Mesodermal cell (in vitro differentiated cells): ENCODE data around the gene KCND3. TPM values are rescaled to one million over a fixed set of nuclear protein-coding genes. Genes with fewer than 3 reads are reported as not detected.
A peak's percentile ranks its signal among the peaks of the same experiment; 100 is the strongest.

ENCODE experiments used
- H3K27ac ChIP-seq: 2 replicates; pipeline ENCODE4 v1.7.0; 2013; ENCODE audit warnings: mild to moderate bottlenecking, low read depth, low read length, moderate library complexity; ENCODE audit not compliant: severe bottlenecking
- H3K36me3 ChIP-seq: 2 replicates; pipeline ENCODE4 v1.7.1; 2013; ENCODE audit warnings: mild to moderate bottlenecking, low read length, moderate library complexity; ENCODE audit not compliant: control insufficient read depth, insufficient read depth
- H3K4me1 ChIP-seq: one replicate; pipeline ENCODE4 v1.7.1; 2013; ENCODE audit warnings: mild to moderate bottlenecking, low read length; ENCODE audit not compliant: insufficient read depth, control insufficient read depth, poor library complexity, severe bottlenecking
- H3K4me3 ChIP-seq: 2 replicates; pipeline ENCODE4 v1.7.0; 2013; ENCODE audit warnings: low read length, control low read depth, mild to moderate bottlenecking; ENCODE audit not compliant: insufficient read depth, poor library complexity, severe bottlenecking; ENCODE audit errors: extremely low read depth
- H3K9me3 ChIP-seq: 2 replicates; pipeline ENCODE4 v1.7.1; 2013; ENCODE audit warnings: mild to moderate bottlenecking, low read length, moderate library complexity; ENCODE audit not compliant: control insufficient read depth
- WGBS, 2 experiments: methylation state at CpG; one replicate each; pipeline ENCODE4 v1.1.5; 2013; ENCODE audit warnings: missing lambda C conversion rate in 2 of 2; ENCODE audit not compliant: insufficient coverage in 2 of 2; 5-methylcytosine and 5-hydroxymethylcytosine counted together
- polyA plus RNA-seq, 2 experiments: library from polyadenylated mRNA; stranded (reverse); fragments of 50-300 nt; gene quantifications; one replicate each; pipeline ENCODE4 v1.2.3, GENCODE V29; 2013

KCND3 gene
- polyA plus RNA-seq (2013, experiment 1 of 2): 1.5 TPM
- 1.7 TPM for polyA plus RNA-seq (2013, experiment 2 of 2)

DNA sequence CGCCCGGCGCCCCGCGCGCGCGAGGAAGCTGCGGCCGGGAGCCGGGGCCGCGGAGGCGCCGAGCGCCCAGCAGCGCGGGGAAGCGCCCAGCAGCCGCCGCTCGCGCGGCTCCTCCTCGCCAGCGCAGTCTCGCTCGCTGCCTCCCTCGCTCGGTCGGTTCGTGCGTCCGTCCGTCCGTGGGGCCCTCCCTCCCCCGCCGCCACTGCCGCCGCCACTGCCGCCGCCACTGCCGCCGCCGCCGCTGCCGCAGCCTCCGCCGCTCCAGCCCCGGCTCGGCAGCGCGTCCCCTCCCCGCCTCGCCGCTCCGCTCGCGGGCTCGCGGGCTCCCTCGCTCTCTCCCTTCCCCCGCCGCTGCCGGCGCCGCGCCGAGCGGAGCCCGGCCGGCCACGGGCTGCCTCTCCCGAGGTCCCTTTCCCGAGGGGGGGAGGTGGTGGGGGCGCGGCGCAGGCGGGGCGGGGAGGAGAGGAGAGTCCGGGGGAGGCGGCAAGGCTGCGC lies at the start of gene KCND3:
KCND3 (minus strand) TSS at position 138 of the 495 bp plus-strand sequence.
- WGBS, 2 experiments: 0 to 1% methylated on average over 47 to 52 of the region's 83 CpGs
- H3K4me3 ChIP-seq: peak within 1 kb of the TSS; percentile 38
- H3K4me1 ChIP-seq: peaks cover 9% of the 10 kb centered on the region
- H3K27ac ChIP-seq: no peak within 1 kb of the TSS
- no peaks in the 10 kb centered on the region for H3K9me3 ChIP-seq
- no peaks in the 10 kb centered on the region for H3K36me3 ChIP-seq

DNA sequence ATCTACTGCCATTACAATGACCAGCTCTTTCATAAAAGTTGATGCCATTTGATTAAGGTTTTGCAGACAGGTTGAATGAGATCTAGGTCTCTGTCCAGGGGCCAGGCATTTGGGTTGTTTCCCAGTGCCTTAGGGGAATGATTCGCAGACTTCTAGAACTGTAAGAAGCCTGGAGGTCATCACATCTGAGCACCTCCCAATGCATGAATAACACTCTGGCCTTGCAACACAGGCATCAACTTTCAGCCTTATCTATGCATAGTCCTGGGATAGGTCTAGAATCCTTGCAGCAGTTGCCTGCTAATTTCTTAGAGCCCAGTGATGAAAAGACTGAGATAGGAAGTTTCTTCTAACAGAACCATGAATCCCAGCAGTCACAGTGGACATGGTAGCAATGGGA lies 44.8 kb upstream of the KCND3 start:
- no peaks in the 10 kb centered on the region for H3K36me3 ChIP-seq
- no peaks in the 10 kb centered on the region for H3K9me3 ChIP-seq
- H3K27ac ChIP-seq: no peak overlapping the region
- 100% methylated on average over 1 of the region's 1 CpG; no CpG with 5 or more reads in 1 of the 2 experiments for WGBS, 2 experiments
- H3K4me1 ChIP-seq: no peaks in the 10 kb centered on the region
- H3K4me3 ChIP-seq: no peak overlapping the region

DNA sequence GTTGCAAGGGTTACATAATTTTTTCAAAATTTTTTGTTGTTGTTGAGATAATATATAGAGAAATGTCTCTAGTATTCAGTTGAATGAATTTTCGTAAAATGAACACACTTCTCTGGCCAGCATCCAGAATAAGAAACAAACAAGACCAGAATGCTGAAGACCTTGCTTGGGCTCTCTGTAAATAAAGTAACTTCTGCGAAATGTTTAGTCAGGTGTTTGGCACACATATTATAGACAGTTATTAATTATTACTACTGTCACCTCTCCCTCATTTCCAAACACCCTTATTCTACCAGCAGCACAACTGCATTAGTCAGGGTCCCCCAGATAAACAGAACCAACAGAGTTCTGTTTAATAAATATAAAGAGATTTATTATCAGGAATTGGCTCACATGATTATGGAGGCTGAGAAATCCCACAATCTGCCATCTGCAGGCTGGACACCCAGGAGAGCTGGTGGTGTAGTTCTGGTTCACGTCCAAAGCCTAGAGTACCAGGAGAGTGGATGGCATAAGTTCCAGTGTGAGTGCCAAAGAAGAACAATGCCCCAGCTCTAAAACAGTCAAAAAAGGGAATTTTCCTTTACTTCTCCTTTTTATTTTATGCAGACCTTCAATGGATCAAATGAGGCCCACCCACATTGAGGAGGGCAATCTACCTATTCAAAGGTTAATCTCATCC lies 44.1 kb upstream of the KCND3 start:
- Histone ChIP-seq H3K9me3 (no peaks in the 10 kb centered on the region), H3K4me3 (no peak overlapping the region), H3K36me3 (no peaks in the 10 kb centered on the region), H3K4me1 (no peaks in the 10 kb centered on the region), H3K27ac (no peak overlapping the region)
- 72% methylated on average over 2 of the region's 3 CpGs; no CpG with 5 or more reads in 1 of the 2 experiments for WGBS, 2 experiments

GRCh38 chr1:112030157-112030556 lies 40.7 kb upstream of the KCND3 start:
- H3K9me3 ChIP-seq: no peaks in the 10 kb centered on the region
- H3K4me1 ChIP-seq: no peaks in the 10 kb centered on the region
- no peak overlapping the region for H3K4me3 ChIP-seq
- no peak overlapping the region for H3K27ac ChIP-seq
- 93 to 100% methylated on average over 1 to 4 of the region's 5 CpGs for WGBS, 2 experiments
- no peaks in the 10 kb centered on the region for H3K36me3 ChIP-seq

- whole genome bisulfite sequencing, 2 experiments: 78 to 100% methylated on average over 1 of the region's 1 CpG
- H3K27ac ChIP-seq: no peak overlapping the region
- no peak overlapping the region for H3K4me3 ChIP-seq
- H3K36me3 ChIP-seq: no peaks in the 10 kb centered on the region
- no peaks in the 10 kb centered on the region for H3K4me1 ChIP-seq
- no peaks in the 10 kb centered on the region for H3K9me3 ChIP-seq
Observed at GRCh38 chr1:112027696-112028095, 38.2 kb upstream of the KCND3 start.

- Histone ChIP-seq H3K4me3 (no peak overlapping the region), H3K36me3 (no peaks in the 10 kb centered on the region), H3K9me3 (no peaks in the 10 kb centered on the region), H3K4me1 (no peaks in the 10 kb centered on the region), H3K27ac (no peak overlapping the region)
- WGBS, 2 experiments: 100% methylated on average over 1 of the region's 1 CpG; no CpG with 5 or more reads in 1 of the 2 experiments
Observed at GRCh38 chr1:112026501-112026900, 37.0 kb upstream of the KCND3 start.

- Histone ChIP-seq H3K36me3 (no peaks in the 10 kb centered on the region), H3K27ac (no peak overlapping the region), H3K4me3 (no peak overlapping the region), H3K9me3 (no peaks in the 10 kb centered on the region), H3K4me1 (no peaks in the 10 kb centered on the region)
- 79 to 89% methylated on average over 4 to 5 of the region's 5 CpGs for WGBS, 2 experiments
Observed at GRCh38 chr1:112026016-112026415, 36.5 kb upstream of the KCND3 start.

GRCh38 chr1:112021263-112021662 lies 31.8 kb upstream of the KCND3 start:
- no peak overlapping the region for H3K27ac ChIP-seq
- no peak overlapping the region for H3K4me3 ChIP-seq
- peaks cover 4% of the 10 kb centered on the region for H3K9me3 ChIP-seq
- H3K36me3 ChIP-seq: no peaks in the 10 kb centered on the region
- H3K4me1 ChIP-seq: no peaks in the 10 kb centered on the region
- 52 to 67% methylated on average over 3 of the region's 4 CpGs for WGBS, 2 experiments

- Histone ChIP-seq H3K9me3 (peaks cover 12% of the 10 kb centered on the region), H3K4me1 (no peaks in the 10 kb centered on the region), H3K36me3 (no peaks in the 10 kb centered on the region), H3K27ac (no peak overlapping the region), H3K4me3 (no peak overlapping the region)
- 78 to 86% methylated on average over 4 to 6 of the region's 6 CpGs for WGBS, 2 experiments
Observed at GRCh38 chr1:112017183-112017582, 27.7 kb upstream of the KCND3 start.

DNA sequence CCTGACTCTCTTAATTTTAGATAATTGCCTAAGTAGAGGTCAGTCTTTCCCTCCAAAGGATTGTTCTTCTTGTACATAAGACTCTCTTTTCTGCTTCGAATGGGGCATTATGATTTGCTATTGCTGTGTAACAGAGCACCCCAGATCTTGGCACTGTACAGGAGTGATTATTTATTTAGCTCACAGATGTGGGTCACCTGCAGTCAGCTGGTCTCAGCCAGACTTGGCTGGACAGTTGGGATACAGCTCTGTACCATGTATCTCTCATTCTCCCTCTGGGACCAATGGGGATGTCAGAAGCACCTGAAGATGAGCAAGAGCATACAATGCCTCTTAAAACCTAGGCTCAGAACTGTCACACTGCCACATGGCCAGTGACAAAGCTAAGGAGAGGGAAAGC lies 23.4 kb upstream of the KCND3 start:
- H3K36me3 ChIP-seq: no peaks in the 10 kb centered on the region
- H3K9me3 ChIP-seq: peaks cover 8% of the 10 kb centered on the region
- H3K4me1 ChIP-seq: no peaks in the 10 kb centered on the region
- H3K4me3 ChIP-seq: no peak overlapping the region
- WGBS, 2 experiments: no CpG with 5 or more reads among the region's 1 CpG
- no peak overlapping the region for H3K27ac ChIP-seq

DNA sequence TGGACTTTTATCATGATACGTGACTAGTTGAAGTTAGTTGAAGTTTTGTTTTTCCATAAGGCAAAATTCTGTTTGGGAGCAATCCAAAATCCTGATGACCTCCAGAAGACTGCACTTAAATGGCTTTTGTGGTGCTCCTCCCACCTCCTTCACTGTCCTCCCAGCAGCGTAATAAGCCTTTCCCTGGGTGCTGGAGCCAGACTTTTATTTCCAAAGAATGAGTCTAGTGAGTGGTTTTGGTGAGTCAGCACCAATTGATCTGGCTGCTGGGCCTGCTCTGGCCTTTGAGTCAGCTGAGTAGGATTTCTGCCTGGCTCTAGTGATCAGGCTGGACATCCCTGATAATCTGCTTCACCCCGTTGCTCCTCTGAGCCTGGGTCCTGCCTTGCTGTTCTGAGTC lies 21.7 kb upstream of the KCND3 start:
- H3K4me1 ChIP-seq: no peaks in the 10 kb centered on the region
- no peak overlapping the region for H3K27ac ChIP-seq
- no peak overlapping the region for H3K4me3 ChIP-seq
- H3K9me3 ChIP-seq: peaks cover 8% of the 10 kb centered on the region
- no peaks in the 10 kb centered on the region for H3K36me3 ChIP-seq
- WGBS, 2 experiments: 94 to 100% methylated on average over 1 to 2 of the region's 3 CpGs
